Parathyroid adenoma (tissue), 2 donors: ENCODE results near the gene TAGAP.

Experiments used
- H2AFZ ChIP-seq: fragments of 300-600 bp; sonication (generic); one replicate; pipeline ENCODE4 v1.7.0; 2017; ENCODE audit warnings: antibody characterized with exemption, mild to moderate bottlenecking
- H3K27ac ChIP-seq: fragments of 300-600 bp; sonication (generic); one replicate; pipeline ENCODE4 v1.7.0; 2017
- H3K27me3 ChIP-seq: fragments of 300-600 bp; sonication (generic); one replicate; pipeline ENCODE4 v1.7.0; 2017; ENCODE audit warnings: low read length; ENCODE audit not compliant: control insufficient read depth, insufficient read depth
- H3K36me3 ChIP-seq: fragments of 300-600 bp; sonication (generic); one replicate; pipeline ENCODE4 v1.7.0; 2017; ENCODE audit warnings: low read length; ENCODE audit not compliant: control insufficient read depth, insufficient read depth
- H3K4me1 ChIP-seq: fragments of 300-600 bp; sonication (generic); one replicate; pipeline ENCODE4 v1.7.0; 2017; ENCODE audit warnings: control low read depth
- H3K4me2 ChIP-seq: fragments of 300-600 bp; sonication (generic); one replicate; pipeline ENCODE4 v1.7.0; 2017; ENCODE audit warnings: low read length
- H3K4me3 ChIP-seq: fragments of 300-600 bp; sonication (generic); one replicate; pipeline ENCODE4 v1.7.0; 2017; ENCODE audit warnings: low read depth, low read length
- H3K79me2 ChIP-seq: fragments of 300-600 bp; sonication (generic); one replicate; pipeline ENCODE4 v1.7.0; 2017; ENCODE audit warnings: control low read depth
- H3K9ac ChIP-seq: fragments of 300-600 bp; sonication (generic); one replicate; pipeline ENCODE4 v1.7.0; 2017; ENCODE audit warnings: mild to moderate bottlenecking
- H3K9me3 ChIP-seq: fragments of 300-600 bp; sonication (generic); one replicate; pipeline ENCODE4 v1.7.0; 2017; ENCODE audit warnings: low read length; ENCODE audit not compliant: control insufficient read depth
- TF ChIP-seq, protein P1 (sequence below): fragments of 300-600 bp; sonication (generic); IDR thresholded peaks from one replicate; pipeline ENCODE4 v1.7.0; 2017; ENCODE audit warnings: antibody characterized with exemption, mild to moderate bottlenecking
- donor health status: primary hyperparathyroidism.

Gene TAGAP

DNA sequence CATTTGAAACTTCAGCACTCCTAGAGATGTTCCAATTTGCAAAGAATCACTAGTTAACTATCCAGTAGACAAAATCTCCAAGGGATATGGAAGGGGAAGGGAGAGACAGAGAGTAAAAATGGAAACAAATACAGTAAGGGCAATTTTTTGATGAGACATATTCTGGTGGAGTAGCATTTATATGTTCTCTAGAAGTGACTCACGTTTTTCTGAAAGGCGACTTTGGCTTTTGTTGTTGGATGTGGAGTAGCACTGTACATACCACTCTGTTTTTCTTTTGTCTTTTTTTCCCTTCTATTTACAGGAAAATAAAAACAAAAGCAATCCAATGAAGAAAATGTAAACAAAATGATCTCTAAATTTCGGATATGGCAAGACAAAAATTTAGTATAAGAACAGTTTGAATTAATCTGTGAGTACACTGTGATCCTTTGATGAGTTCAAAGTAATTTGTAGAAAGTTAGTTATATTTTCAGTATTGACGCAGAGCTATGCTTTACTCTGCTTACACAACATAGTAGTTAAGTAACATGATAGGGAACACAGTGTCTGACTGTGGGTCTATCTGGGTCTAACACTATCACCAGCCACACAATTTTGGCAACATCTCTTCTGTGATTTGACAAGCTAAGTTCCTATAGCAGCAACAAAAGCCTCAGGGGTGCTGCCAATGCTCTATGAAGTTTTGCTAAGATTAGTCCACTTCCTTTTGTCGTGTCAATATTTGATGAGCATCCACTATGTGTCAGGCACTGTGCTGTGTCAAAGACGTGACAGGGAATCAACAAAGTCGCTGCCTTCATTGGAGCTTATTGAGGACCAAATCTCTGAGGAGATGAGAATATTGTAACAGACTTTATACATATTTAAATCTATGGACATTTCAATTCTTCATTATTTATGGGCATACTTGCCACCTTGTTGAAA is 27.3 kb upstream of the TAGAP start:
- Histone ChIP-seq H3K4me1 (no peaks in the 10 kb centered on the region), H3K9me3 (no peaks in the 10 kb centered on the region), H3K27me3 (no peaks in the 10 kb centered on the region)

DNA sequence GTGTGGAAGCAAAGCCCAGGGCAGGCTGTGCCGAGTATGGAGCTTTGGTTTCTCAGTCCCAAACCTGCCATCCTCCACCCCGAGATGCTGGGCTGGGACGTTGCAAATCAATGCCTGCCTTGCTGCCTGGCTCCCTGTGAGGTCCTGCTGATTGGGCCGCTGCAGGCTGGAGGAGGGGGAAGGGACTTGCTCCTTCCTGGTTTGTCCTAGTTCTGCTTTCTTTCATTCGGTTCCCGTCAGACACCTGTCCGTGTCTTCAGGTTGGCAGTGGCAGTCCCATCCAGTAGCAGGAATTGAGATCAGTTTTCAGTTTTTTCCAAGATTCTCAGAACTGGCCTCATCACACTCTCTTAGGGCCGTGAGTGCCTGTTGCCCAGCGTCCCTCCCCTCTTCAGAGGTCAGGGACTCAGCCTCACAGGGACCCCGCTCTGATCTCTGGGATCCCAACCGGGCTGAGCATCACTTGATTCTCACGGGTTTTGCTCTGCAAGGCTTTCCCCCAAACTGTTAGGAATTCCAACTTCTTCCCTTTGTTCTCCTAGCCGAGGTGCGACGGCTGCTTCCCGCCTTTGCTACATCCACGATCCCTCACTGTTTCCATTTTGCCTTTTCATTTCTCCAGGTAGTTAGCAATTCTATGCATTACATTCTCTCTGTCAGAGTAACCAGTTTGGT is 24.2 kb upstream of the TAGAP start:
- Histone ChIP-seq H2AFZ (peak overlapping the region; percentile 43), H3K9ac (no peak overlapping the region), H3K4me1 (no peaks in the 10 kb centered on the region), H3K4me2 (no peak overlapping the region), H3K27ac (no peak overlapping the region), H3K79me2 (no peaks in the 10 kb centered on the region), H3K36me3 (no peaks in the 10 kb centered on the region), H3K27me3 (no peaks in the 10 kb centered on the region), H3K9me3 (no peaks in the 10 kb centered on the region), H3K4me3 (no peak overlapping the region)
- TF ChIP-seq, protein P1, sequence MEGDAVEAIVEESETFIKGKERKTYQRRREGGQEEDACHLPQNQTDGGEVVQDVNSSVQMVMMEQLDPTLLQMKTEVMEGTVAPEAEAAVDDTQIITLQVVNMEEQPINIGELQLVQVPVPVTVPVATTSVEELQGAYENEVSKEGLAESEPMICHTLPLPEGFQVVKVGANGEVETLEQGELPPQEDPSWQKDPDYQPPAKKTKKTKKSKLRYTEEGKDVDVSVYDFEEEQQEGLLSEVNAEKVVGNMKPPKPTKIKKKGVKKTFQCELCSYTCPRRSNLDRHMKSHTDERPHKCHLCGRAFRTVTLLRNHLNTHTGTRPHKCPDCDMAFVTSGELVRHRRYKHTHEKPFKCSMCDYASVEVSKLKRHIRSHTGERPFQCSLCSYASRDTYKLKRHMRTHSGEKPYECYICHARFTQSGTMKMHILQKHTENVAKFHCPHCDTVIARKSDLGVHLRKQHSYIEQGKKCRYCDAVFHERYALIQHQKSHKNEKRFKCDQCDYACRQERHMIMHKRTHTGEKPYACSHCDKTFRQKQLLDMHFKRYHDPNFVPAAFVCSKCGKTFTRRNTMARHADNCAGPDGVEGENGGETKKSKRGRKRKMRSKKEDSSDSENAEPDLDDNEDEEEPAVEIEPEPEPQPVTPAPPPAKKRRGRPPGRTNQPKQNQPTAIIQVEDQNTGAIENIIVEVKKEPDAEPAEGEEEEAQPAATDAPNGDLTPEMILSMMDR: no peak

More for the DNA sequence above, 27.3 kb upstream of the TAGAP start:
- H3K4me2 ChIP-seq: no peak overlapping the region
- no peak overlapping the region for H3K4me3 ChIP-seq
- no peaks in the 10 kb centered on the region for H3K79me2 ChIP-seq
- no peak overlapping the region for H3K27ac ChIP-seq
- H3K9ac ChIP-seq: no peak overlapping the region
- TF ChIP-seq, protein P1: no peak
- no peak overlapping the region for H2AFZ ChIP-seq
- no peaks in the 10 kb centered on the region for H3K36me3 ChIP-seq

DNA sequence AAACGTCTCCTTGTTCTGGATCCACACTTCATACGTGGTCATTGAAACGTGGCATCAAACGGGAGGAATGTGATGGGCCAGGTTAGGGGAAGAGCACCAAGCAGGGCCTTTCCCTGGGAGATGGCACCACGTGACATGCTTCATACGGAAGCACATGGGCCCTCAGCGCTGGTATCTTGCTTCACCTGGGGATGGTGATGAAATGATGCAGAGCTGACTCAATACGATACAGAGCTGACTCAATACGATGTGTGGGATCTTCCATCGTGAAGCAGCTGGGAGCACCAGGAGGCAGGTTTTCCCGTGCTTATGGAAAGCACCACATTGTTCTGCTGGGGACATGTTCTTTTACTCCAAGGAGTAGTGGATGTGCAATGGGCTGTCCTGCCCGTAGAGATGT is 22.5 kb upstream of the TAGAP start:
- Histone ChIP-seq H3K9me3 (no peaks in the 10 kb centered on the region), H3K4me2 (no peak overlapping the region), H3K9ac (no peak overlapping the region), H3K27ac (no peak overlapping the region), H3K79me2 (no peaks in the 10 kb centered on the region), H3K4me1 (no peaks in the 10 kb centered on the region), H3K27me3 (no peaks in the 10 kb centered on the region), H2AFZ (no peak overlapping the region), H3K4me3 (no peak overlapping the region), H3K36me3 (no peaks in the 10 kb centered on the region)
- TF ChIP-seq, protein P1: no peak

DNA sequence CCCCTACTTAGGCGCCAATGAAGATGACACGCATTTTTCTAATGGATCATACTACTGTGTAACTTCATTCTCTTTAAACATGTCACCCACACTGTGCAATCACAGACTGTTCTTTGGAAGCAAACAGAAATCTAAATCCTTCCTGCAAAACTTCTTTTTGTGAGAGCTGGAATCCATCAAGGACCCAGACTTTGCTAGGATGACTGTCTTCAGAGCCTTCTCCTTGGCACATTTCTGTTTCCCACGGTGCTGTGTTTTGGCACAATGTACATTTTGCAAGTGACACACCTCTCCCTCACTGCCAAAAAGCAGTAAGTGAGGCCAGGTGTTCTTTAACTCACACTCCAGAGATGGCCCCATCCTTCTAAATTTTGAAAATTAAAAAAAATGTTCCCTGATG is 21.7 kb upstream of the TAGAP start:
- no peaks in the 10 kb centered on the region for H3K27me3 ChIP-seq
- TF ChIP-seq, protein P1: no peak

More for the DNA sequence above, 21.7 kb upstream of the TAGAP start:
- Histone ChIP-seq H3K4me1 (no peaks in the 10 kb centered on the region), H2AFZ (no peak overlapping the region), H3K4me3 (no peak overlapping the region), H3K4me2 (no peak overlapping the region), H3K9ac (no peak overlapping the region), H3K36me3 (no peaks in the 10 kb centered on the region), H3K9me3 (no peaks in the 10 kb centered on the region), H3K79me2 (no peaks in the 10 kb centered on the region), H3K27ac (no peak overlapping the region)
